ENCODE data around the gene ADARB2. TPM values are rescaled to one million over a fixed set of nuclear protein-coding genes. Genes with fewer than 3 reads are reported as not detected.

ADARB2 gene
- total and polyA plus RNA-seq, 7 donors = 0.05 to 0.39 (median 0.15) TPM; not detected in 2

DNA sequence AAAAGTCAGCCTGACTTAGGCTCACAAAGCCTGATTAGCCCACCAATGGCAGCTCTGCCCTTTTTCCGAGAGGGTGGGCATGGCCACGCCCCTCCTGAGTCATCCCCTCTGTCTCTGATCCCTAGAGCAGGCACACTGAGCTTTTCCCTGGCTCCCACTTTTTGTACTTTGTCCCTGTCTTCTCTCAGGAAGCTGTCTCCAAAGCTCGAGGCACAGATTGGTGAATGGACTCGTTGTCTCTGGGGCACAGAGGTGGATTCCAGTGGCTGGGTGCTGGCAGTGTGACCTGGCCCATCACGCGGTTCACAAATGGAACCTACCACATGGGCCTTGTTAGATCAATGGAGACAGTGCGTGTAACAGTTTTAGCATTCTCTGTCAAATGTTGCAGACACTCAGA, 367.7 kb downstream of the ADARB2 start:
- Histone ChIP-seq H3K27ac (no peak overlapping the region), H3K27me3 (ENCODE audit: insufficient read depth in 3 of 3, low read length in 2 of 3) (peaks cover 0 to 11% (median 2%) of the 10 kb centered on the region in 3 donors), H3K9me3 (no peaks in the 10 kb centered on the region), H3K4me3 (no peak overlapping the region), H3K4me1 (no peaks in the 10 kb centered on the region), H3K36me3 (ENCODE audit: insufficient read depth in 1 of 2, low read depth in 1 of 2) (no peaks in the 10 kb centered on the region)
- ATAC-seq = no peak
- intact Hi-C loops (cut with DNase I) = no loop called here
- 62 to 71% (median 68%) methylated on average over 7 of the region's 7 CpGs for WGBS, 3 donors
- DNase-seq = no peak
- TF ChIP-seq CTCF (IDR thresholded peaks at IDR 0.05) = no peak

DNA sequence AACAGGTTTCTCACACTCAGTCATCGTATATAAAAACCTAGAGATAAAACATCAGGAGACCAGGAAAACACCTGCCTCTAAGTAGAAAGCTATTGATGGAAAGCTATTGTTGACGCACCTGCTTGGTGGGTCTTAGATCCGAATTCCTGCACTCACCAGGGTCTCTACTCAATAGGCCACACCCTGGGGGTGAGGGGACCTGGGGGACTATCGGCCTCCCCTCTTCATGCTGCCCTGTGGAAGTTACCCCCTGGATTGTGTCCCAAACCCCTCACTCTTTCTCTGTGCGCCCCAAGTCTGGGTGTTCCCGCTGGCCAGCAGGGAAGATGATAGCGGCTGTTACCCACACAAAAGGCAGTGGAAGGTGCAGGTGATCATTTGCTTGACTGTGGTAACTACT, 368.1 kb downstream of the ADARB2 start:
- 70 to 73% (median 72%) methylated on average over 7 of the region's 7 CpGs for WGBS, 3 donors
- Histone ChIP-seq H3K9me3 (no peaks in the 10 kb centered on the region), H3K27ac (no peak overlapping the region), H3K4me3 (no peak overlapping the region), H3K36me3 (ENCODE audit: insufficient read depth in 1 of 2, low read depth in 1 of 2) (no peaks in the 10 kb centered on the region), H3K27me3 (ENCODE audit: insufficient read depth in 3 of 3, low read length in 2 of 3) (peaks cover 0 to 11% (median 2%) of the 10 kb centered on the region in 3 donors), H3K4me1 (no peaks in the 10 kb centered on the region)
- intact Hi-C loops (cut with DNase I) = no loop called here
- no peak for DNase-seq
- no peak for TF ChIP-seq CTCF (IDR thresholded peaks at IDR 0.05)
- no peak for ATAC-seq

DNA sequence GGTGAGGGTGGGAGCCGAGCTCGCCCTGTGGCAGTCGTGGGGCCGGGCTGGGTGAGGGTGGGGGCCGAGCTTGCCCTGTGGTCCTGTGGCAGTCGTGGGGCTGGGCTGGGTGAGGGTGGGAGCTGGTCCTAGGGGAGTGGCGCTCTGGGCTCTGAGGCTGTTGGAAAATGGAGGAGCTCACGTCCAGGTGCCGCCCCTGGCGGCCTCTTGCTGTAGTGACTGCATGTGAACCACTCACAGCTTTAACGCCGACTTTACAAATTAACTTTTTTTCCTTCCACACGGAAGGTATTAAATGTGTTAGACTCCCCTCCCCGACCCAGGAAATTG, 368.5 kb downstream of the ADARB2 start:
- WGBS, 3 donors = 21 to 31% (median 22%) methylated on average over 14 of the region's 14 CpGs
- no peaks in the 10 kb centered on the region for H3K9me3 ChIP-seq
- peaks cover 0 to 11% (median 2%) of the 10 kb centered on the region in 3 donors for H3K27me3 ChIP-seq (ENCODE audit: insufficient read depth in 3 of 3, low read length in 2 of 3)
- DNase-seq = no peak
- no peaks in the 10 kb centered on the region for H3K4me1 ChIP-seq
- ATAC-seq = no peak
- no peaks in the 10 kb centered on the region for H3K36me3 ChIP-seq (ENCODE audit: insufficient read depth in 1 of 2, low read depth in 1 of 2)
- no peak overlapping the region for H3K27ac ChIP-seq
- intact Hi-C loops (cut with DNase I) = no loop called here
- H3K4me3 ChIP-seq = no peak overlapping the region
- peak; percentile 19 for TF ChIP-seq CTCF (IDR thresholded peaks at IDR 0.05)

DNA sequence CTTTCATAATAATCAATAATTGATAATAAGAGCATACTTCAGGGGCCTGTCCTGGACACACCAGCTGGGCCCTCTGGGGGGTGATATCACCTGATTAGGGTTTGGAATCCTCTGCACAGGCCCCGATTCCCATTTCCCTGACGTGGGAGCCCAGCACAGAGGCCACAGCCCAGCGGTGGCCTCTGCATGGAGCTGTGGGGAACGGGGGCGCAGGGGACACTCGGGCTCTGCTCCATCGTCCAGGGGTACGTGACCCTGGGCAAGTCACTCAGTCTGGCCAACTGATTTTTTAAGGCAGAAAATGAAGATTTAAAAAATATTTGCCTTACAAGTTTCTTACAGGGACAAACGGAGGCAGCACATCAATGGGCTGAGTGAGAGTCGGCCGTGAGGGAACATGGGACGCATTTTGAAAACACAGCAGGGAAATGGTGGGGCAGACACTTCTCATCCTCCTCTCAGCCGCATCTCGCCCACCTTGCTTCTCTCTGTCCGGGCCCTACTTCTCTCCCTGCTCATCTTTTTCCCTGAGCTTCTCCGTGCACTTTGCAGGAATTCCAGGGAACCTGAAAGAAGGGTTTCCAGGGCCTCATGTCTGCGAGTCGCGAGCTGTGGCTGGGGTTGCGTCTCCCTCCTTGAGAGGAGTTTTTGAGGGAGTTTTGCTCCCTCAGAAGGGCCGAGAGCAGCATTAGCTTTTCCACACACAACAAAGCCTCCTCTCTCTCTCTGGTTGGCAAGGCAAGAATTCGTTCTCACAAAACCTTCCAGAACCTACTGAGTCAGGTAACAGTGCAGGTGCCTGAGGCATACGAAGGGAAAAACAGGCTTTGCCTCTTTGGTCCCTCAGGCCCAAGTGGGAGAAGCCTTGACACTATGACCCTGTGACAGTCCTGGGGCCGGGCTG, 369.1 kb downstream of the ADARB2 start:
- Histone ChIP-seq H3K4me1 (no peaks in the 10 kb centered on the region), H3K9me3 (no peaks in the 10 kb centered on the region), H3K36me3 (ENCODE audit: insufficient read depth in 1 of 2, low read depth in 1 of 2) (no peaks in the 10 kb centered on the region), H3K4me3 (no peak overlapping the region), H3K27ac (no peak overlapping the region), H3K27me3 (ENCODE audit: insufficient read depth in 3 of 3, low read length in 2 of 3) (peaks cover 0 to 11% (median 2%) of the 10 kb centered on the region in 3 donors)
- intact Hi-C loops (cut with DNase I) = no loop called here
- 87 to 93% (median 89%) methylated on average over 24 of the region's 24 CpGs for WGBS, 3 donors
- ATAC-seq = no peak
- TF ChIP-seq CTCF (IDR thresholded peaks at IDR 0.05) = no peak
- no peak for DNase-seq
